ENCODE results near the gene TRPM2.
A peak's percentile ranks its signal among the peaks of the same experiment; 100 is the strongest.
"Not testable (repeated sequence)": the region's sequence is repeated elsewhere in the genome, so short reads cannot be mapped to it uniquely, and the experiment has no call there.

Gene TRPM2

GRCh38 chr21:44417621-44418107, 64.2 kb downstream of the TRPM2 start:
- not testable (repeated sequence) for DNase-seq

GRCh38 chr21:44418108-44418875, 64.9 kb downstream of the TRPM2 start:
- no peak for DNase-seq

GRCh38 chr21:44418876-44419230, 65.4 kb downstream of the TRPM2 start:
- DNase-seq = no peak

GRCh38 chr21:44419679-44420078, 66.3 kb downstream of the TRPM2 start:
- DNase-seq = no peak

GRCh38 chr21:44420416-44421205, 67.2 kb downstream of the TRPM2 start:
- no peak for DNase-seq

GRCh38 chr21:44421901-44422840, 68.8 kb downstream of the TRPM2 start:
- no peak for DNase-seq

GRCh38 chr21:44423312-44423821, 69.9 kb downstream of the TRPM2 start:
- no peak for DNase-seq

- no peak for DNase-seq
These were observed 70.7 kb downstream of the TRPM2 start for GRCh38 chr21:44423941-44424607.

- no peak for DNase-seq
These were observed 71.3 kb downstream of the TRPM2 start for GRCh38 chr21:44424608-44425306.

- peak in 1 of 2 donors; percentile 7 for DNase-seq
These were observed 72.0 kb downstream of the TRPM2 start for GRCh38 chr21:44425307-44425894.

- DNase-seq = no peak
These were observed 72.7 kb downstream of the TRPM2 start for GRCh38 chr21:44425895-44426662.

- no peak for DNase-seq
These were observed 73.3 kb downstream of the TRPM2 start for GRCh38 chr21:44426663-44427191.

GRCh38 chr21:44427241-44428120, 74.1 kb downstream of the TRPM2 start:
- DNase-seq = no peak

GRCh38 chr21:44428281-44428960, 75.0 kb downstream of the TRPM2 start:
- peak; percentile 38 to 39 for DNase-seq

- DNase-seq = no peak
These were observed 76.5 kb downstream of the TRPM2 start for GRCh38 chr21:44429894-44430293.

- no peak for DNase-seq
These were observed 77.9 kb downstream of the TRPM2 start for GRCh38 chr21:44431300-44431699.

- no peak for DNase-seq
These were observed 79.7 kb downstream of the TRPM2 start for GRCh38 chr21:44432841-44433790.

Data from stimulated activated CD4-positive, alpha-beta T cell treated with anti-CD3 and anti-CD28 coated beads, Interleukin-2, amount 100 ng/mL, for 24 hours (primary cell).